Activated T-cell treated with anti-CD3 and anti-CD28 coated beads for 48 hours (primary cell): ENCODE data around the gene CCZ1B.
"Not testable (repeated sequence)": the region's sequence is repeated elsewhere in the genome, so short reads cannot be mapped to it uniquely, and the experiment has no call there.

Experiments
- DNase-seq: peaks from one replicate; pipeline ENCODE4 v3.0.0-alpha.2; 2020; ENCODE audit warnings: low read depth

CCZ1B gene

DNA sequence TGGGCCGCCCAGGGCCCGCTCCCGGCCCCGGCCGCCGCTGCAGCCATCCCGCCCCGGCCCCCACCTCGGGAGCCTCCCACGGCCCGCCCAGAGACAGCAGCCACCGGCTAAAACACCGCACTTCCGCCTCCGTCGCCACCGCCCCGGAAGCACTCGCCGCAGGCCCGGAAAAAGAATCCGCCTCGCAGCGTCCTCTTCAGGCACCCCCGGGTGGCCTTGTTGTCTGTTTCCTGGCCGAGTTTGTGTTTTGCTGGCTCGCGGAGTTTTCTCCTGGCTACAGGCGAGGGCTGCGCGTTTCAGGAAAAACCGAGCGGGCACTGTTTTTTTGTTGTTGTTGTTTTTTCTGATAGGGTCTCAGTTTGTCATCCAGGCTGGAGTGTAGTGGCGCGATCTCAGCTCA, at the start of gene CCZ1B:
Gene CCZ1B, minus strand, starts transcription at position 125 of the 400 bp plus-strand sequence. Its CDS starts 78 bp downstream, at position 47.
- peak; percentile 79 for DNase-seq

DNA sequence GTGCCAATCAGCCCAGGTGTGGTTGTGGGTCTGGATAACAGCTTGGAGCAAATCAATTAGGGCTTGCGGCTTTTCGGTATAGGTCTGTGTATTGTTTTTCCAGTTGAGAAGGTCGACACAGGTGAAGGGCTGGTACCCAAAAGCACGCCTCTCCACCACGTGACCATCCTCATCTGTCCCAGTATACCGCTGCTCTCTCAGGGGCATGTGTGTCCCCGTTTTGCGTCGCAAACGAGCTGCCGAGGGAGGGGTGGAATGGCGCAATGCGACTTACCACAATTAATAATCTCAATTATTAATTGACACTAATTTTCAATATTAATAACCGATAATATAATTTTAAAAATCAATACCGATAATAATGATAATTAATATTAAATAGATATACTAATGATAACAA, 48.9 kb upstream of the CCZ1B start:
- not testable (repeated sequence) for DNase-seq

DNA sequence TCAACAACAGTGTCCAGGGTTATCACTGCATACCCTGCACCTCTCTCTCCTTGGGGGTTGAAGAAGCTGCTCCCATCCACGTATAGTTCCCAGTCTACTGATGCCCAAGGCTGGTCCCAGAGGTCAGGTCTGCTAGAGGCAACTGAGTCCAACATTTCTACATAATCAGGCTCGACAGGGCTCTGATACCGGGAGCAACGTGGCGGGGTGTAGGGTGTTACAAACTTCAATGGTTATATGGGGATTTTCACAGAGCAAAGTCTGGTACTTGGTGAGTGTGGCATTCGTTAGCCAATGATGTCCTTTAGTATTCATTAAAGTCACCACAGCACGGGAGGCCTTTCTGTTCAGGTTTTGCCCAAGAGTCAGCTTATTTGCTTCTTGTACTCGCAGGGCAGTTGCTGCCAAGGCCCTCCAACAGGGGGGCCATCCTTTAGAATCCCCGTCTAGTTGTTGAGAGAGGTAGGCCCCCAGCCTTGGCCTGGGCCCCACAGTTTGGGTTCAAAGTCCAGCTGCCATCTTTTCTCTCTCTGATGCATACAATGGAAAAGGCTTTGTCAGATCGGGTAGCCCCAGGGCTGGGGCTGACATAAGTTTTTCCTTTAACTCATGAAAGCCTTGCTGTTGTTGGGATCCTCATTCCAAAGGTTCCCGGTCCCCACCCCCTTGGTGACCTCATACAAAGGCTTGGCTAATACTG, 46.3 kb upstream of the CCZ1B start:
- not testable (repeated sequence) for DNase-seq

DNA sequence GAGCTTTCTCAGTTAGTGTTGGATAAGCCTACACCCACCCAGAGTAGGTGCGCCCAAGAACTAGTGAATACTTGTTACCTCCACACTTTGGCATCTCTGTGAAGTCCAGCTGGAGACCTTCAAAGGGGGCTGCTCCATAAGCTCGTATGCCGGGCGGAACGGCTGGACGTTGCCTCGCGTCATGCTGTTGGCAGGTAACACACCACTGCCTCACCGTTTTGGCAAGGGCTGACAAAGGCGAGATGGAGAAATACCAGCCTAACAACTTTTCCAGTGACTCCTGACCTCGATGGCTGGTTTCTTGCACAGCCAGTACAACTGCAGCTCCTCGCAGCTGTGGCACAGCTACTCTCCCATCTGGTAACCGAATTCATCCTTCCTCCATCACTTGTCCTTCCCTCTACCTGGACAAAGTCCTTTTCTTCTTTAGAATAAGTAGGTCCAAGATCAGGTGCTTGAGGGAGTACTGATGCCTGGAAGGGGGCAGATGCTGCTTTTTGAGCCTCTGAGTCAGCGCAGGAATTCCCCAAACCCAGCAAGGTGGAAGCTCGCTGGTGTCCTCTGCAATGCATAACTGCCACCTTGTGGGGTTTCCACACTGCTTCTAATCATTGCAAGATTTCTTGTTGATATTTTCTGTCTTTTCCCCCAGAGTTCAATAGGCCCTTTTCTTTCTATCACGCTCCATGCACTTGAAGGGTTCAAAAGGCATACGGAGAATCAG, 45.5 kb upstream of the CCZ1B start:
- DNase-seq: not testable (repeated sequence)

DNA sequence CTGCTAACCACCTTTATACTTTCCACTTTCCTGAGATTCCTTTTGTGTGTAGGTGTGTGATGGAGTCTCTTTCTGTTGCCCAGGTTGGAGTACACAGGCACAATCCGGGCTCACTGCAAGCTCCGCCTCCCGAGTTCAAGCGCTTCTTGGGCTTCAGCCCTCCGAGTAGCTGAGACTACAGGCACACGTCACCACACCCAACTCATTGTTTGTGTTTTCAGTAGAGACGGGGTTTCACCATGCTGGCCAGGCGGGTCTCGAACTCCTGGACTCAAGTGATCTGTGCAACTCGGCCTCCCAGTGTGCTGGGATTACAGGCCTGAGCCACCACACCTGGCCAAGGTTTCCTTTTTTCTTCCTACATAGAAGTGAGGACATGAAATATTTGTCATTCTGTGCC, 38.7 kb upstream of the CCZ1B start:
- not testable (repeated sequence) for DNase-seq

DNA sequence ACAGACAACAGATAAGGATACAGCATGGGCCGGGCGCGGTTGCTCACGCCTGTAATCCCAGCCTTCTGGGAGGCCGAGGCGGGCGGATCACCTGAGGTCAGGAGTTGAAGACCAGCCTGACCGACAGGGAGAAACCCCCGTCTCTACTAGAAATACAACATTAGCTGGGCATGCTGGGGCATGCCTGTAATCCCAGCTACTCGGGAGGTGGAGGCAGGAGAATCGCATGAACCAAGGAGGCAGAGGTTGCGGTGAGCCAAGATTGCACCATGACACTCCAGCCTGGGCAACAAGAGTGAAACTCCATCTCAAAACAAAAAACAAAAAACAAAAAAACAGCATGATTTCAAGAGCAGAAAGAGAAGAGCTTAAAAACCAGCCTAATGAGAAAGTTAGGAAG, 38.1 kb upstream of the CCZ1B start:
- not testable (repeated sequence) for DNase-seq

DNA sequence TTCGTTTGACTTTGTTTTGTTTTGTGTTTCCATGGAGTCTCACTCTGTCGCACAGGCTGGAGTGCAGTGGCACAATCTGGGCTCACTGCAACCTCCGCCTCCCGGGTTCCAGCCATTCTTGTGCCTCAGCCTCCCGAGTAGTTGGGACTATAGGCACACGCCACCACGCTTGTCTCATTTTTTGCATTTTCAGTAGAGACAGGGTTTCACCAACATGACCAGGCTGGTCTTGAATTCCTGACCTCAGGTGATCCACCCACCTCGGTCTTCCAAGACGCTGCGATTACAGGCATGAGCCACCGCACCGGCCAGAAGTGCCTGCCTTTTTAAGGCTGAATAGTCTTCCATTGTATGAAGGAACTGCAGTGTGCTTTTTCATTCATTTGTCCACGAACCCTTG, 36.8 kb upstream of the CCZ1B start:
- not testable (repeated sequence) for DNase-seq

DNA sequence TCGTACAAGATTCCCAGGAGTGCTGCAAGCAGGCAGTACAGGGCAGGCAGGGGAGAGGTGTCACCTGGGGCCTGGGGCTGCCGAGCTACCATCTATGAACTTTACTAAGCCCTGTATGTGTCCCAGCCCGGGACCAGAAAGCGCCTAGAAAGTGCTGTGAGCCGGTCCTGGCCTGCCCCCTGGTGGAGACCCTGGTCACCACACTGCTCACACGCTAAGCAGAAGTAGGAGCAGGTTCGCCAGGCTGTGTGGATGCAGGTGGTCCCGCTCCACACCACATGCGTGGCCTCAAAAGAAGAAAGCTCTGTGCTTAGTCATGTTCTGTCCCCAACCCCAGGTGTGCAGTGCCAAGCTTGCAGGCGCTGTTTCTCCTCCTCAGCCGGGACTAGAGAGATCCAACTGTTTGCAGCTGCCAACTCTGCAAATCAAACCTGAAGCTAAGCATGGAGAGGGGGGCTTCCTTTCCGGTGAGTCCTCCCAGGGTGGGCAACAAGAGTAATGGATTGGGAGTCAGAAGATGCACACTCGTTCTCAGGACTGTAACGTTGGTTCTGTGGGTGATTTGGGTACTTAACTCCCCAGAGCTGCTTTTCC, 31.7 kb upstream of the CCZ1B start:
- DNase-seq: peak; percentile 69

DNA sequence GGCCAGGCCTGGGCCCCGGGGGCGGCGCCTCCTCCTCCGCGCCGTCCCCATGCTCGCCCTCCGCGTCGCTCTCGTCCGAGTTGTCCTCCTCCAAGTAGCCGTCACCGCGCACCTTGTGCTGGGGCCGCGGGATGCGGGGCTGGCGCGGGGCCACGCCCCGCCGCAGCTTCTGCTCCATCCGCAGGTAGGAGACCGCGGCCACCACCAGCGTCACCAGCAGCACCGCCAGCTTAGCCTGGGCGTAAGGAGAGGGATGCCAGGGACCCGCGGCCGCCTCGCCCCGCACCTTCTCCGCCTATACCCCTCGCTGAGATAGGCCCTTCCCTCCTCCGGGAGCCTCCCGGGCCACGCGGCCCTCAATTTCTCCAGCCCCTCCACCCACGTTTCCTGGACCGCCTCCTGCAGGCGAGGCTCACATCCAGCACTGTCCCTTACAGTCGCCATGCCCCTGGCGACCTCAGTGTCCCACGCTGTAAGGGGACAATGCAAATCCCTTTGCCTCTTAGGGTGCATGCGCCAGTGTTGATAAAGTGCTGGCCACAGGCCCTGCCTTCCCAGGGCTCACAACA, 29.6 kb upstream of the CCZ1B start:
- not testable (repeated sequence) for DNase-seq

DNA sequence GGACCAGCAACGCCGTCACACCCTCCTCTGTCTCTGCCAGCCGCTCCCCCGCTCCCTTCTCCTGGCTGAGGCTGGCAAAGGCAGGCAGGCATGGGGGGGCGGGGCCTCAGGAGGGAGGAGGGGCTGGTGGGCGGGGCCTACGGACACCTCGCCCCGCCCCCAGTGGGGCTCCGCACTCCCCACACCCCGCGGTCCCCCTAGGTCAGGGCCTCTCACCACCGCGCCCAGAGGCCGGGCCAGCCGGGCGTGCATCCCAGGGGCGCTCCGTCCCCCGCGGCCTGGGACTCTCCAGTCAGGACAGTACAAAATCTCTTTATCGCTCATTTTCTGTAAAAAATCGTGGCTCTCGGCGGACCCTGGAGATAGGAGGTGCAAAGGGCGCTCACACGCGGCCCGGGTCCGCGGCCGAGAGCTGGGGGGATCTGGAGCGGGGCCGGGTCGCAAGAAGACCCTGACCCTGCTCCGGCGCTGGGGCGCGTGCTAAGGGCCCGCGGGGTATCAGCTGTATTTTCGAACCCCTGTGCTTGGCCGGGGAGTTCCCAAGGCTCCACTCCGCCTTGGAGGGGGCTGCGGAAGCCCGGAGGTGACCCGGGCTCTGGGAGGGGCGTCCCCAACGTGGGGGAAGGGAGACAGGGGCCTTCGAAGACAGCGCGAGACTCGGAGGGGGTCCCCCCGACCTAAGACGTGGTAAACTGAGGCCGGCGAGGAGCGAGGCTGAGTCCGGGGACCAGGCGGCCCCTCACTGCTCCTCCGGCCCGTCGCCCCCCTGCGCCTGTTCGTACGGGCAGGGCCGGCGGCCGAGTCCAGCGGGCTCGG, 28.9 kb upstream of the CCZ1B start:
- DNase-seq: not testable (repeated sequence)

DNA sequence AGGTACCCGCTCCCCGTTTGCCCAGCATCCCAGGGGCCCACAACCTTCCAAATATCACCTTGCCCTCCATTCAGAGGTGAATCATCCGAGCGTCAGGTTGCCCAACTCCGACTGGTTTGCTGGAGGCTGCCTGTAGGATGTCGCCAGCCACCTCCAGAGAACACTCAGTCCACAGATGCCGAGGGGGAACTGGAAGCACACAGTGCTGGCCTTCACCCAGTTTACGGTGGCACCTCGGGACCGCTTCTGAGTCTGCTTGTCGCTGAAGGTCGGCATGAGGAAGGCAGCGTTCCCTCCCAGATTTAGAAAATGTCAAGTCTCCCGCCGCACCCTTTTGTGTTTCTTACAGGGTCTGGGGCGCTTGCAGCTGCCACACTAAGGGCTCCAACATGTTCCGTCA, 27.6 kb upstream of the CCZ1B start:
- not testable (repeated sequence) for DNase-seq

DNA sequence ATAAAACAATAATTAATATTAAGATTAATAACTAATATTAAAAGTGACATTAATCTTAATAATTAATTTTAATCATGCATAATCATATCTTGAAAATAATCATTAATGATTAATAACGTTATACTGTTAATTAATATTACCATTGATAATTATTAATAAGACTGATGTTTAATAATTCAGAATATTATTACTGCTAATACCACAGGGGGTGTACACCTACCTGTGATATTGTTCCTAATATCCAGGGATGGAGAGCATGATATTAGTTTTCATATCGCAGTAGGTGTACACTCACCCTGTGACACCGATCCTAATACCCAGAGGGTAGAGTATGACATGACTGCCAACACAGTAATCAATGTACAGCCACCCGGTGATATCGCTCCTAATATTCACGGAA, 23.1 kb upstream of the CCZ1B start:
- not testable (repeated sequence) for DNase-seq

DNA sequence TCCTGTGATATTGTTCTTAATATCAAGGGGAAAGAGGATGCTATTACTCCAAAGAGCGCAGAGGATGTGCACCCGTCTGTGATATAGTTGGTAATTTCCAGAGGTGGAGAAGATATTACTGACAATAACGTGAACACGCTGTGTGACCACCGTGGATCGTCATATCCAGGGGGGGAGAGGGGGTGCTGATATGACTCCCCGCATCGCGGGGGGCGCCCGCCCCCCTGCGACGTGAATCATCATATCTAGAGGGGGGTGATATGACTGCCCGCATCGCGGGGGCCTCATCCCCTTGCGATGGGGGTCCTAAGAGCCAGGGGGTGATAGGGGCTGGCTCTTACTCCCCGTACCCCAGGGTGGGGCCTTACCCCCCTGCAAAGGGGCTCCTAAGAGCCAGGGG, 21.7 kb upstream of the CCZ1B start:
- DNase-seq: not testable (repeated sequence)

DNA sequence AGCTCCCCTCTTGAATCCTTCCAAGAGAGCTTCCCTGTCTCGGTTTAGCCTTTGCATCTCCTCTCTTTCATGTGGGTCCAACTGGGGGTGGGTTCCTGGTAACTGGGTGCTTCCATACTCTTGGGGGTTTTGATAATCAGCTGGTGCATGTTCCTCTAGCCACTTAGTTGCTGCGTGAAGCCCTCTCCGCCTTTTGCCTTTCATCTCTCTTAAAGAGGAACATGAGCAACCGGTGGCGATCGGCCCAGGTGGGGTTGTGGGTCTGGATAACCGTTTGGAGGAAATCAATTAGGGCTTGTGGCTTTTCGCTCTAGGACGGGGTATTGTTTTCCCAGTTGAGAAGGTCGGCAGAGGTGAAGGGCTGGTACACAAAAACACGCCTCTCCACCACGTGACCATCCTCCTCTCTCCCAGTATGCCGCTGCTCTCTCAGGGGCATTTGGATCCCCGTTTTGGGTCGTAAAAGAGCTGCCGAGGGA, 19.9 kb upstream of the CCZ1B start:
- not testable (repeated sequence) for DNase-seq

DNA sequence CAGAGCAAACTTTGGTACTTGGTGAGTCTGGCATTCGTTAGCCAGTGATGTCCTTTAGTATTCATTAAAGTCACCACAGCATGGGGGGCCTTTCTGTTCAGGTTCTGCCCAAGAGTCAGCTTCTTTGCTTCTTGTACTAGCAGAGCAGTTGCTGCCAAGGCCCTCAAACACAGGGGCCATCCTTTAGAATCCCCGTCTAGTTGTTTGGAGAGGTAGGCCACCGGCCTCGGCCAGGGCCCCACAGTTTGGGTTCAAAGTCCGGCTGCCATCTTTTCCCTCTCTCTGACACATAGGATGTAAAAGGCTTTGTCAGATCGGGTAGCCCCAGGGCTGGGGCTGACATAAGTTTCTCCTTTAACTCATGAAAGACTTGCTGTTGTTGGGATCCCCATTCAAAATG, 17.6 kb upstream of the CCZ1B start:
- DNase-seq: not testable (repeated sequence)

DNA sequence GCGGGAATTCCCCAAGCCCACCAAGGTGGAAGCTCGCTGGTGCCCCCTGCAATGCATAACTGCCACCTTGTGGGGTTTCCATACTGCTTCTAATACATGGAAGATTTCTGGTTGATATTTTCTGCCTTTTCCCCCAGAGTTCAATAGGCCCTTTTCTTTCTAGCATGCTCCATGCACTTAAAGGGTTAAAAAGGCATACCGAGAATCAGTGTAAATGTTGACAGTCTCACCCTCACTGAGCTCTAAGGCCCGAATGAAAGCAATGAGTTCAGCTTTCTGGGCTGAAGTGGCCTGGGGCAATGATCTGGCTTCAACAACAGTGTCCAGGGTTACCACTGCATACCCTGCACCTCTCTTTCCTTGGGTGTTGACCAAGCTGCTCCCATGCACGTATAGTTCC, 17.0 kb upstream of the CCZ1B start:
- DNase-seq: not testable (repeated sequence)

DNA sequence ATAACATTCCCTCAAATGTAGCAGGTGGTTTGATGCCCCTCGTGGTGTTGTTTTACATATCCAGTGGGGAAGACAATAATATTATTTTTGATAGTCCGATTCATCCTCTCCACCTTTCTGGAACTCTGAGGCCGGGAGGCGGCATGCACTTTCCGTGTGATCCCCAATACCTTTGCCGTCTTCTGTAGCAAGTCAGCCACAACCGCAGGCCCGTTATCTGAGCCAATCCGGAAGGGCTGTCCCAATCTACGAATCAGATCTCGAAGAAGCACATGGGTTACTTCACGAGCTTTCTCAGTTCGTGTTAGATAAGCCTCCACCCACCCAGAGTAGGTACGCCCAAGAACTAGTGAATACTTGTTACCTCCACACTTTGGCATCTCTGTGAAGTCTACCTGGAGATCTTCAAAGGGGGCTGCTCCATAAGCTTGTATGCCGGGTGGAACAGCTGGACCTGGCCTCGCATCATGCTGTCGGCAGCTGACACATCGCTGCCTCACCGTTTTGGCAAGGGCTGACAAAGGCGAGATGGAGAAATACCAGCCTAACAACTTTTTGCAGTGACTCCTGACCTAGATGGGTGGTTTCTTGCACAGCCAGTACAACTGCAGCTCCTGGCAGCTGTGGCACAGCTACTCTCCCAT, 16.3 kb upstream of the CCZ1B start:
- not testable (repeated sequence) for DNase-seq

DNA sequence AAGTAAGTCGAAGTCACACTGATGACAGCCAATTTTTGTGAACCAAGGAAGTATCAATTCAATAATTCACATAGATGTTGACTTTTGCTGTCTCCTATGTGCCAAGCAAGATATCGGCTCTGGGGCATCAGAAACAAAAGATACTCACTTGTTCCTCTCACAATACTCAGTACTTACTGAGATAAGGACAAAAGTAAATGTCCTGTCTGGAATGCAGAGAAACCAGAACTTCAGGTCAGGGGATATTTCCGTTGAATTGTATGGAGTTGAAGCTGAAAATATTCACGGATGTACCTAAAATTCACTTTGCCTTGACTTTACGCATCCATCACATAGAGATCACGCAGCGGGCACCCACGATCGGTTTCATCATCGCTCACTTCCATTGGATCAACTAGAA, 11.0 kb upstream of the CCZ1B start:
- DNase-seq: not testable (repeated sequence)

DNA sequence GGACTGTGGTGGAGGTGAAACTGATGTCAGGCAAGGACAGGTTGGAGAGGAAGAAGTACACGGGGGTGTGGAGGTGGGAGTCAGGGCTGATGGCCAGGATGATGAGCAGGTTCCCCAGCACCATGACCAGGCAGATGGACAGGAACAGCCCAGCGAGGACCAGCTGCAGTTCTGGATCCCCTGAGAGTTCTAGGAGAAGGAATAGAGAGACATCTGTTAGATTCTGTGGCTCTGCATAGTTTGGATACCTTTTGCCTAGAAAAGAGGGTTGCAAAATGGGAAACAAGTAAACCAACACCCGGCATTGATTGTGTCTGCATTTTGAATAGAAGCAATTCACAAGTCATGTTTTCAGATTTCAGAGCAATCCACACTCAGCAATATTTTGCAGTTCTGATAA, 9.4 kb upstream of the CCZ1B start:
- not testable (repeated sequence) for DNase-seq

DNA sequence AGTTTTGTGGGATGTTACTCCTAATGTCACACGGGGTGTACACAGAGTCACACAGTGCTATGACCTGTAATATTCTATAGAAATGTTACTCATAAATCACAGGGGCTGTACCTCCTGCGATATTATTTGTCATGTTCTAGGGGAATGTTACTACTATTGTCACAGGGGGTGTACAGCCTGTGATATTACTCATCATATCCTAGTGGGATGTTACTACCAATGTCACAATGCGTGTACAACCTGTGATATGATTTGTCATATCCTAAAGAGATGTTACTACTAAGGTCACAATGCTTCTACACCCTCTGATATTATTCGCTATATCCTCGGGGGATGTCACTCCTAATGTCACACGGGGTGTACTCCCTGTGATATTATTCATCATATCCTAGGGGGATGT, 7.6 kb upstream of the CCZ1B start:
- no peak for DNase-seq

DNA sequence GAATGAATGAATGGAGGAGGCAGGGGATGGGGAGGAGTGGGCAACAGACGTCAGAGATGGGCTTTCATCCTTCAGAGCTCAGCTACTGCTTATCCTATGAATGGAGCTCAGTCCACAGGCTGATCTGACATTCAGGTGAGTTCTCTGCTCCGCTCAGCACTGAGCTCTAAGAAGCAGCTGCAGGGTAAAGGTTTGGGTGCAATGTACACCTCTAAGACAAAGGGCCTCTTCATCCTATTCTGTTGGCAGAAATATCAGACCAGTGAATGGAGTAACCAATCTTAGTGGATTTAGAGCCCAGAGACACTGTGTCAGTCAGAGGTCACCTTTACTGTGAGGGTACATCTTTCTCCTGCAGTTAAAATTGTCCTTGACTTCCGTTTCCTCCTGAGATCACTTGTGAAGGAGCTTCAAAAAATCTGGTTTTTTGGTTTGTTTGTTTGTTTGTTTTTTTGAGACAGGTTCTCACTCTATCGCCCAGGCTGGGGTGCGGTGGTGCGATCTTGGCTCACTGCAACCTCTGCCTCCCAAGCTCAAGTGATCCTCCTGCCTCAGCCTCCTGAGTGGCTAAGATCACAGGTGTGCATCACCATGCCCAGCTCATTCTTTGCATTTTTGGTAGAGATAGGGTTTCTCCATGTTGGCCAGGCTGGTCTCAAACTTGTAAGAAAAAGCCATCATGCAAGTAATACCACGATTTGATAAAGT, 5.1 kb upstream of the CCZ1B start:
- DNase-seq: no peak
